NCI-H2081 treated with DMSO at 0.1 percent for 48 hours (cell line): ENCODE data around the gene SLC2A9.

Experiments used
- DNase-seq: peaks from one replicate; lab custom pipeline; 2025; lab: John Stamatoyannopoulos, UW

Gene SLC2A9

DNA sequence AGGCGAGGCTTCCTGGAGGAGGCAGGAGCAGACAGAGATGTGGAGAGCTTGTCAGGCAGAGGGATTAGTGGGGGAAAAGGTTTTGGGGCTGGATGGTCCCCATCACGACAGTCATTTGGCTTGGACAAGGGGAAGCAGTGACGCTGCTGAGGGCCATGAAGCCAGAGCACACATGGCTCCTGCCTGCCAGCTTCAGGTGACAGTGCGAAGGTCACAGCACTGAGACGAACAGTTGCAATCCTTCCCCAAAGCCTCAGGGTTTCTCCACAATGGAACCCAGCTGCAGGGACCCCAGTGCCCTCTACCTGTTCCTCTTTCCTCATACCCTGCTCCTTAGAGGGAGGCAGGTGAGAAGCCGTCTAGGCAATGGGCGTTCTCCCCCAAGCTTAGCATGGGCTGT is 129.6 kb downstream of the SLC2A9 start:
- DNase-seq: no peak

GRCh38 chr4:9891056-9891455 is 130.2 kb downstream of the SLC2A9 start:
- no peak for DNase-seq

DNA sequence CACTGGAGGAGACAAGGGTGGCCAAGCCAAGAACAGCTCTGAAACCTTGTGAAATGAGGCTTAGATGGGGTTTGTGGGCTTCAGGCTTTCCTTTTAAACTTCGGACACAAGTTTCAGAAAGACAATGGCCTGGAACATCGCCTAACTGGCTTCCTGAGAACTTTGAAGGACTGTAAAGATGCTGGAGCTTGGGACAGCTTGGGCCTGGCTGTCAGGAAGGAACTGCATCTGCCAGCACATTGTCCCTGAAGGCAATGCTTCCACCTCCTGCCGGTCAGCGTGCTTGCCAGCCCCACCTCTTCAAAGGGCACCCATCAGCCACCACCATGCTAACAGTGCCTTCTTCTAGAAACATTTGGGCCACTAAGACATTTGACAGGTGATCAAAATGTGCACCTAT is 132.0 kb downstream of the SLC2A9 start:
- DNase-seq: no peak

DNA sequence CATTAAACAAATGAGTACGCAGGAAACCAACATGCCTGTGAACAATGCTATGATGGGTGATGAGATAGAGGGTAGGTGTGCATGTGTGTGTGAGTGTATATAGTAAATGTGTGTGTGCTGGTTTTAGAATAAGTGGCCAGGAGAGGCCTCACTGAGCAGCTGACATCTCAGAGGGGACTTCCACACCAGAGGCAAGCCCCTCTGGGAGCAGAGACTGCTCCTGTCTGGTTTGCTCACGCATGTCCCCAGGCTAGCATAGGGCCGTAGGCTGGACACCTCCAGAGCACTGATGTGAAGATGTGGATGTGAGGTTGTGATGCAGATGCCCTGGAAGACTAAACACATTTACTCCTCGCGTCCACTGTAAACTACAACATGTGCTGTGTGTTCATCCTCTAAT is 135.3 kb downstream of the SLC2A9 start:
- no peak for DNase-seq

DNA sequence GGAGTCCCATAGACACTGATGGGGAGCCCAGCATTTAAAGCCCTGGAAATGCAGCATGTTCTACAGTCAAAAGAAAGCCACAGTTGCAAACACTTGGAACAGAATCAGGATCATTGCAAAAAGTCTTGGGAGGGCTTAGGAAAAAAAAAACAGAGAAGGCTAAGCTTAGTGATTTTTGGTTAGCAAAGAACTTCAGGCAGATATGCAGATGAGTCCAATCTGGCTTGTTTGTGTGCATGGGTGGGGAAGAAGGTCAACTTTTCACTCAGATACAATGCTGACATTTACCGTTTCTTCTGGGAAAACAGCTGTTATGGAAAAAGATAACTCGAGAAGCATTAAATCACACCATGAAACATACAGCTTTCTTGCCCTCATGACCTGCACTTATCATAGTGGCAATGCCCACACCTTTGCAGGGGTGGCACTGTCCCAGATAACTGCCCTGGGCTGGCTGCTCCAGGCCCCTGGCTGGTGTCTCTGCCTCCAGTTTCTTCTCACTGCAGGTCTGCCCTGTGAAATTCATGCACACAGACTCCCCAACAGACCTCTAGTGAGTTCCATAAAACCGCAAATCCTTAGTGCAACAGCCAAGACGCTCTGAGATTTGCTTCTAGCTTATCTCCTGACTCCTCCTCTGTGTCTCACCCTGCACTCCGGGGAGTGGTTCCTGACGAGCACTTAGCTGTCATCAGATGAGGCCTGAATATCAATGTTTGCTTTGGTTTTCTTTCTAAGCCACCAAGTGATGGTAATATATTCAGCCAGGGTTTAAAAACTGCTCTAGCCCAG is 140.7 kb downstream of the SLC2A9 start:
- no peak for DNase-seq

GRCh38 chr4:9877123-9877522 is 144.2 kb downstream of the SLC2A9 start:
- no peak for DNase-seq

- no peak for DNase-seq
Measured at GRCh38 chr4:9875516-9875915, 145.8 kb downstream of the SLC2A9 start.

DNA sequence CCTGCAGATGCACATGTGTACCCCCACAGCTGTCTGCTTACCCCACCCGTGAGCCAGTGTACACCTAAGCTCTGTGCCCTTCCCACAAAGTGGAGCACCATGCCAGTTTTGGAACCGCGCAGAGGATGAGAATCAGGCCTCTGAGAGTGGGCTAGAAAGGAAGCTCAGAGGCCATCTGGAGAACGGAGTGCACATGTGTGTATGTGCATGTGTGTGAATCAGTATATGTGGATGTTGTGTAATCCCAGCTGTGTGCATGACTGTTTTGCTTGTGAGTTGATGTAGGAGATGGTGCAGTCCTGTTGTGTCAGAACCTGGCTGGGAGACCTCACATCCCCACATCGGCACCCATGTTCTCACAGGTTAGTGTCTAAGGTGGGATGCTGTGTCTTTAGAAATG is 146.9 kb downstream of the SLC2A9 start:
- no peak for DNase-seq

- DNase-seq: no peak
Measured at GRCh38 chr4:9870165-9870790, 151.0 kb downstream of the SLC2A9 start.

- DNase-seq: peak; percentile 49
Measured at GRCh38 chr4:9867751-9868425, 153.4 kb downstream of the SLC2A9 start.

DNA sequence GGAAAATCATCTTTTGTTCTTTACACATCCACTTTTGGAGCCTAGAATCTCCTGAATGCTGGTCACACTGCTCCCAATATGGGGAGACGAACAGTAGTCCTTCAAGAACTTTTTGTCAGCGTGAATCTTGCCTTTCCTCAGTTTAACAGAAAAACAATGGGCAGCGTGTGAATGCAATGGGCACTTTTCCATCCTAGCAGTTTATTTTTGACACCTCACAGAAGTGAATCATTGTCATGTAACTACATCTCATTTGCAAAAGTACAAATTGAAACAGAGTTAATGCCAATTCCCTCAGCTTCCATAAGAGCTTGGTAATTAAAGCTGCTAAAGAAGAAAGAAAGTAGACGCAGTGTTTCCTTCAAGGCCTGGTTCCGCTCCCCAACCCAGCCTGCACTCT is 154.4 kb downstream of the SLC2A9 start:
- no peak for DNase-seq

GRCh38 chr4:9861561-9861960 is 159.7 kb downstream of the SLC2A9 start:
- no peak for DNase-seq

- DNase-seq: peak; percentile 55
Measured at GRCh38 chr4:9859810-9860209, 161.5 kb downstream of the SLC2A9 start.

DNA sequence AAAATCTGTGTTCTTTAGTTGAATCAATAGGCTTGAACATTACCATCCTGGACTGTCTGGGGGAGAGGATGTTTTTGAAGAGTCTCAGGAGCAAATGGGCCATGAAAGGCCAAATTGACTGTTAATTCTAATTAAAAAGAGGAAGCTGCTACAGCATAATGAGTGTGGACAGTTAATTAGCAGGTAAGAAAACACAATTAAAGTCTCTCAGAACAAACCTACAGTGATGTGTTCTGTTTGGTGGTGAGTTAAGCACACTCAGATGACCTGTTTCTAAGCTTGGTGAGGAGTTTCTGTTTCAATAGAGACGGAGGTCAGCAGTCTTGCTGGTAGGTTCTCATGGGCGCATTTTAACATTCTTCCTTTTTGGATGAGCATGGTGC is 171.8 kb downstream of the SLC2A9 start:
- no peak for DNase-seq

DNA sequence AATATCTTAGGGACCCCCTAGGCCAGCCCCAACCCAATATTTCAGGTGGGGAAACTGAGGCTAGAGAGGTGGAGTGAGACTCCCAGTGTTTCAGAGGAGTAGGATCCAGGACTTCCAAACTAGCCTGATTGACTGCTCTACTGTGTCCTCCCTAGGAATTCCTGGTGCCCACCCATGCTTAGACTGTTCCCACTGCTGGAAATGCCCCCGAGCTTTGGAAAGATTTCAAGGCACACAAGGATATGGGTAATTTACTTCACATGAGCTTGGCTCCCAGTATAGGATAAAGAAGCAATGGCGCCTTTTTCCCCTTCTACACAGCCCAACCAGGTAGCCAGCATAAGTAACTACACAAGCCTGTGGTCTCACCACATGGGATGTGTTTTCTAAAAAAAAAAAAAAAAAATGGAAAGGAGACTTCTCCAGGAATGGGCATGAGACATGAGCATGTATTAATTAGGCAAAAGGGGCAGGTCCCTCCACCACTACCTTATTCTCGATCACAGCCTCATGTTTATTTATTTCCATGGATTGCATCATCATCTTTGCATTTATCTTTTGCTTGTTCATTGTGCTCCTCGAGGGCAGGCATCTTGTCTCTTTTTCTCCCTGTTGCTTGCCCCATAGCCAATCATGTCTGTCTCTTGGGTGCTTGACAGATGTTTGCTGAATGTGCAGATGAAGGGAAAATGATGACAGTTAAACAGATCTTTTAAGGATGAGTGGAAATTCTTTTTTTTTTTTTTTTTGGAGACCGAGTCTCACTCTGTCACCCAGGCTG is 173.1 kb downstream of the SLC2A9 start:
- DNase-seq: no peak

GRCh38 chr4:9845791-9846493 is 175.4 kb downstream of the SLC2A9 start:
- no peak for DNase-seq

DNA sequence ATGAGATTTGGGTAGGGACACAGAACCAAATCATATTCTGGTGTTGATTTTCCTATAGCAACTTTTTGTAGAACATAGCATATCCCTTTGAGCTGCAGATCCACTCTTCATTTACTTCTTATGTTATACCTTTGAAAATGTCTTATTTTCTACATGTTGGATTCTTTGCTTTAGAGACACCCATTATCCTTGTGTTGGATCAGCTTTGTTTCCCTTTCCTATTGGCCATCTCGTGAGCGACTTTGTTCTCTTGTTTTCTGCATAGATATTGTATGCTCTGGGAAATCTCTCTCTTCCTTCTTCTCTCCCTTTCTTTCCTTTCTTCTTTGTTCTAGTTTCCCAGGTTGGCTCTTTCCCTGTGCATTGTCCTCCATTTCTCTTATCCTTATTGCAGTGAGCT is 180.2 kb downstream of the SLC2A9 start:
- DNase-seq: no peak

GRCh38 chr4:9835430-9835829 is 185.9 kb downstream of the SLC2A9 start:
- DNase-seq: no peak

- no peak for DNase-seq
Measured at GRCh38 chr4:9833421-9833820, 187.9 kb downstream of the SLC2A9 start.

GRCh38 chr4:9832640-9833039 is 188.7 kb downstream of the SLC2A9 start:
- no peak for DNase-seq

DNA sequence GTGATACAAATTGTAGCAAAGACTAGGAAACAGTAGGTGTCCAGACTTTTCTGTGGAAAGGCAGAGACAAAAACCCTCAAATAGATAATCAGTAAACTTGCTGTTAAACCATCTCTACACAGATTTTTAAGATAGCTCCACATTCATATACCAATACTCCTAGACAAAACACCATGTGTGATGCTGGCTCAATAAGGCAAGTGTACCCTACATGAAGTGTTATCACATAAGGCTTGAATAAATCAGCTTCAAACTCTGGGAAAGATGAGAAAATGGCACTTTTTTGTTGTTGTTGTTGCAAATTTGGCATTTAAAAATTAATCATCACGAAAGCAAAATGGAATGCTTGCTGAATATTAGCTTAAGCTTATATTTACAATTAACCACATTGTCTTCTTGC is 194.7 kb downstream of the SLC2A9 start:
- DNase-seq: no peak

- DNase-seq: no peak
Measured at GRCh38 chr4:9825049-9825448, 196.2 kb downstream of the SLC2A9 start.
